WTC11 (cell line): ENCODE measurements around the gene ABCA13. TPM values are rescaled to one million over a fixed set of nuclear protein-coding genes. Genes with fewer than 3 reads are reported as not detected.

Source experiments
- ATAC-seq: fragments of 200-7000 bp; cut with Tn5 transposase; 2 replicates; pipeline ENCODE4 v1.10.0; 2021; ENCODE audit warnings: mild to moderate bottlenecking, moderate library complexity
- CTCF ChIA-PET: fragments of 300-600 bp; sonication (Branson Sonifier 250); formaldehyde crosslinking; loops from one replicate; lab custom pipeline; 2021; ENCODE audit warnings: antibody characterized with exemption; lab: Charles Lee
- POLR2A ChIA-PET: fragments of 350-600 bp; sonication (Branson Sonifier 250); formaldehyde crosslinking; loops from one replicate; lab custom pipeline; 2021; ENCODE audit warnings: antibody characterized with exemption; lab: Charles Lee
- DNase-seq: peaks from one replicate; pipeline ENCODE4 v3.0.0; 2021; ENCODE audit warnings: low spot score
- H3K27ac Mint-ChIP-seq: 2 replicates; pipeline ENCODE4 v1.8.0; 2021; ENCODE audit warnings: mixed read lengths
- H3K27me3 Mint-ChIP-seq: 2 replicates; pipeline ENCODE4 v1.8.0; 2021; ENCODE audit warnings: low read depth, mild to moderate bottlenecking, moderate library complexity, mixed read lengths
- H3K36me3 Mint-ChIP-seq: 2 replicates; pipeline ENCODE4 v1.8.0; 2021; ENCODE audit warnings: mixed read lengths
- H3K4me1 Mint-ChIP-seq: 2 replicates; pipeline ENCODE4 v1.8.0; 2022; ENCODE audit warnings: mixed read lengths
- H3K4me3 Mint-ChIP-seq: 2 replicates; pipeline ENCODE4 v1.8.0; 2021; ENCODE audit warnings: mild to moderate bottlenecking, moderate library complexity, mixed read lengths
- H3K9me3 Mint-ChIP-seq: 2 replicates; pipeline ENCODE4 v1.8.0; 2021; ENCODE audit warnings: mixed read lengths
- ATF1 ChIP-seq: sonication (generic); formaldehyde crosslinking; IDR thresholded peaks from 2 replicates; pipeline ENCODE4 v1.8.1; 2023; ENCODE audit warnings: mild to moderate bottlenecking, moderate library complexity, missing genetic modification reagents
- CBFB ChIP-seq: sonication (generic); formaldehyde crosslinking; IDR thresholded peaks from 2 replicates; pipeline ENCODE4 v1.8.1; 2022; ENCODE audit warnings: mild to moderate bottlenecking, low read depth, missing genetic modification reagents
- CREB1 ChIP-seq: sonication (generic); formaldehyde crosslinking; IDR thresholded peaks from 2 replicates; pipeline ENCODE4 v1.8.0; 2023; ENCODE audit warnings: mild to moderate bottlenecking, missing genetic modification reagents
- GABPB1 ChIP-seq: sonication (generic); formaldehyde crosslinking; IDR thresholded peaks from 2 replicates; pipeline ENCODE4 v1.8.1; 2023; ENCODE audit warnings: mild to moderate bottlenecking, missing genetic modification reagents
- GTF2I ChIP-seq: fragments of 250-450 bp; sonication (Bioruptor Pico); conservative IDR thresholded peaks from 2 replicates; pipeline ENCODE4 v1.4.0; 2021; ENCODE audit warnings: mild to moderate bottlenecking
- KAT7 ChIP-seq: sonication (generic); formaldehyde crosslinking; IDR thresholded peaks from 2 replicates; pipeline ENCODE4 v1.8.1; 2023; ENCODE audit warnings: missing genetic modification reagents, mild to moderate bottlenecking, borderline replicate concordance
- RELA ChIP-seq: sonication (generic); formaldehyde crosslinking; IDR thresholded peaks from 2 replicates; pipeline ENCODE4 v1.8.1; 2022; ENCODE audit warnings: missing genetic modification reagents, mild to moderate bottlenecking, borderline replicate concordance
- SMAD4 ChIP-seq: sonication (generic); formaldehyde crosslinking; IDR thresholded peaks from 2 replicates; pipeline ENCODE4 v1.8.0; 2022; ENCODE audit warnings: mild to moderate bottlenecking, missing genetic modification reagents
- SOX15 ChIP-seq: fragments of 250-450 bp; sonication (Bioruptor Pico); IDR thresholded peaks from 2 replicates; pipeline ENCODE4 v1.9.0; 2021; ENCODE audit warnings: mild to moderate bottlenecking
- SP1 ChIP-seq: sonication (generic); formaldehyde crosslinking; conservative IDR thresholded peaks from 2 replicates; pipeline ENCODE4 v1.8.1; 2022; ENCODE audit warnings: missing genetic modification reagents
- STAT6 ChIP-seq: sonication (generic); formaldehyde crosslinking; conservative IDR thresholded peaks from 2 replicates; pipeline ENCODE4 v1.8.1; 2023; ENCODE audit warnings: mild to moderate bottlenecking, low read depth, missing genetic modification reagents, moderate library complexity
- TCF7 ChIP-seq: sonication (generic); formaldehyde crosslinking; IDR thresholded peaks from 2 replicates; pipeline ENCODE4 v1.8.0; 2022; ENCODE audit warnings: mild to moderate bottlenecking, low read depth, missing genetic modification reagents, moderate library complexity
- TP53 ChIP-seq: sonication (generic); formaldehyde crosslinking; IDR thresholded peaks from 2 replicates; pipeline ENCODE4 v1.8.1; 2023; ENCODE audit warnings: mild to moderate bottlenecking, missing genetic modification reagents
- USF1 ChIP-seq: sonication (generic); formaldehyde crosslinking; IDR thresholded peaks from 2 replicates; pipeline ENCODE4 v1.8.0; 2022; ENCODE audit warnings: mild to moderate bottlenecking, missing genetic modification reagents
- ZBTB43 ChIP-seq: sonication (generic); formaldehyde crosslinking; IDR thresholded peaks from 2 replicates; pipeline ENCODE4 v1.8.1; 2023; ENCODE audit warnings: mild to moderate bottlenecking, missing genetic modification reagents
- ZNF138 ChIP-seq: sonication (generic); formaldehyde crosslinking; conservative IDR thresholded peaks from 2 replicates; pipeline ENCODE4 v1.8.1; 2022; ENCODE audit warnings: mild to moderate bottlenecking, moderate library complexity, missing genetic modification reagents
- ZNF263 ChIP-seq: sonication (generic); formaldehyde crosslinking; IDR thresholded peaks from 2 replicates; pipeline ENCODE4 v1.8.1; 2022; ENCODE audit warnings: low read depth, mild to moderate bottlenecking, moderate library complexity, missing genetic modification reagents
- total RNA-seq: library from RNA; stranded (reverse); gene quantifications from 3 replicates; pipeline ENCODE4 v1.2.3, GENCODE V29; 2021
- TF ChIP-seq, protein P1 (sequence below): sonication (generic); formaldehyde crosslinking; IDR thresholded peaks from 2 replicates; pipeline ENCODE4 v1.8.1; 2023; ENCODE audit warnings: mild to moderate bottlenecking, missing genetic modification reagents
- TF ChIP-seq, protein P2 (sequence below): sonication (generic); formaldehyde crosslinking; IDR thresholded peaks from 2 replicates; pipeline ENCODE4 v1.8.1; 2023; ENCODE audit warnings: mild to moderate bottlenecking, missing genetic modification reagents, borderline replicate concordance
- TF ChIP-seq, protein P3 (sequence below): sonication (generic); formaldehyde crosslinking; IDR thresholded peaks from 2 replicates; pipeline ENCODE4 v1.8.0; 2022; ENCODE audit warnings: missing genetic modification reagents

ABCA13 gene
- total RNA-seq, 1 experiment from 2014 or later, result 0.04 TPM

DNA sequence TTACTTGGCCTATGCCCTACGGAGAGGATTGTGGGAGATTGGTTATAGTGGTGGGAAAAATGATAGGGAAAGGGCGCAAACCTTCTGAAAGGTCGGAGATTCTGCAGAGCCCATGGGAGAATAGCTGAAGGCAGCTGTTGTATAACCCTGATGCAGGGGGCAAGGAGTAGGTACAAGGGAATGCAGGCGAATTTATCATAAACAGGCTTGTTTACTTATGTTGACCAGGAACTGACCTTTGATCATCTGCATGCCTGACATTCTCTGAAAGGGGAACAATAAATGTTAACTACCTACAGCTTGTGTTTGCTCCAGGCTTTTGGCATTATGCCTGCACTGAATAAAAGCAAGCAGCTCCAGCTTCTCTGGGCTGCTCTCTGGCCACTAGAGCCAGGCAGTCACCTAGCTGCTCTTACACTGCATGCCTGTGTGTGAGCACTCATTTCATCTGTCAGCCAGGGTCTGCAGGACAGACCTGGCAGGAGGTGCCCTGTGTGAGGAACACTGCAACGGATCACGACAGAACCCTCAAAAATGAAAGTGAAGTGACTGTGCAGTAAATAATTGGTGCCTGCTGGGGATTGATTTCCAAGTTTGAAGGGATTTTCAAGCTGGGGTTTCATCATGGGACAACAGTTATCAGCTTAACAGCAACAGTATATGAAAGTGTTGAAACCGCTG, 31.1 kb upstream of the ABCA13 start:
- Mint-ChIP-seq H3K9me3 (peaks cover 57% of the 10 kb centered on the region), H3K4me1 (peaks cover 30% of the 10 kb centered on the region), H3K36me3 (peaks cover 62% of the 10 kb centered on the region), H3K27me3 (no peaks in the 10 kb centered on the region; the same call in 1 of the 2 replicates), H3K27ac (no peak overlapping the region), H3K4me3 (no peak overlapping the region)
- POLR2A ChIA-PET, result no interaction called here
- CTCF ChIA-PET, result interaction anchor here (1.1 kb wide), 2 partner anchors 15 to 151 kb away, joined by 3 to 6 read pairs; no protein-coding TSS in a partner anchor
- DNase-seq (no peak), ATAC-seq (no peak)
- TF ChIP-seq ZNF263 (CRISPR knock-in tag) (no peak), SMAD4 (no peak), GABPB1 (CRISPR knock-in tag) (peak; percentile 67), ATF1 (CRISPR knock-in tag) (no peak)

DNA sequence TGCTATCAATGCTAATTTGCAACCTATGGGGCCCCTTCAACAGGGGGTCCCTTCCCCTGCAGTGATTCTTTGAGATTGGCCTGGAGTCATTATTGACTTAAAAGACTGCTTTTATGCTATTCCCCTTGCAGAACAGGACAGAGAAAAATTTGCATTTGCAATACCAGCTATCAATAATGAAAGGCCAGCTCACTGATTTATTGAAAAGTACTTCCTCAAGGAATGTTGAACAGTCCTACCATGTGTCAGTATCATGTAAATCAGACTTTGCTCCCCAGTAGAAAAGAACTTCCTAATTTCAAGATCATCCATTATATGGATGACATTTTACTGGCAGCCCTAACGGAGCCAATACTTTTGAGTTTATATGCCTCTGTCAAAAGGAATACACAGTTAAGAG, 29.7 kb upstream of the ABCA13 start:
- DNase-seq (no peak), ATAC-seq (no peak)
- Mint-ChIP-seq H3K27ac (no peak overlapping the region), H3K27me3 (no peaks in the 10 kb centered on the region; the same call in 1 of the 2 replicates), H3K9me3 (peaks cover 62% of the 10 kb centered on the region), H3K4me3 (no peak overlapping the region), H3K4me1 (peaks cover 44% of the 10 kb centered on the region), H3K36me3 (peaks cover 58% of the 10 kb centered on the region)
- CTCF ChIA-PET, result interaction anchor here (1.1 kb wide), 1 partner anchor 150 kb away, joined by 3 read pairs; no protein-coding TSS in a partner anchor
- TF ChIP-seq GTF2I (CRISPR knock-in tag), result no peak
- TF ChIP-seq TCF7 (CRISPR knock-in tag), result no peak
- no peak for TF ChIP-seq TP53
- no peak for TF ChIP-seq SP1 (CRISPR knock-in tag)
- TF ChIP-seq ZNF138 (CRISPR knock-in tag), result no peak
- no peak for TF ChIP-seq KAT7
- TF ChIP-seq ZBTB43 (CRISPR knock-in tag), result no peak
- TF ChIP-seq, protein P1, sequence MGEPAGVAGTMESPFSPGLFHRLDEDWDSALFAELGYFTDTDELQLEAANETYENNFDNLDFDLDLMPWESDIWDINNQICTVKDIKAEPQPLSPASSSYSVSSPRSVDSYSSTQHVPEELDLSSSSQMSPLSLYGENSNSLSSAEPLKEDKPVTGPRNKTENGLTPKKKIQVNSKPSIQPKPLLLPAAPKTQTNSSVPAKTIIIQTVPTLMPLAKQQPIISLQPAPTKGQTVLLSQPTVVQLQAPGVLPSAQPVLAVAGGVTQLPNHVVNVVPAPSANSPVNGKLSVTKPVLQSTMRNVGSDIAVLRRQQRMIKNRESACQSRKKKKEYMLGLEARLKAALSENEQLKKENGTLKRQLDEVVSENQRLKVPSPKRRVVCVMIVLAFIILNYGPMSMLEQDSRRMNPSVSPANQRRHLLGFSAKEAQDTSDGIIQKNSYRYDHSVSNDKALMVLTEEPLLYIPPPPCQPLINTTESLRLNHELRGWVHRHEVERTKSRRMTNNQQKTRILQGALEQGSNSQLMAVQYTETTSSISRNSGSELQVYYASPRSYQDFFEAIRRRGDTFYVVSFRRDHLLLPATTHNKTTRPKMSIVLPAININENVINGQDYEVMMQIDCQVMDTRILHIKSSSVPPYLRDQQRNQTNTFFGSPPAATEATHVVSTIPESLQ (CRISPR knock-in tag), result no peak
- no peak for TF ChIP-seq CBFB (CRISPR knock-in tag)
- no peak for TF ChIP-seq RELA (CRISPR knock-in tag)
- no peak for TF ChIP-seq SOX15 (CRISPR knock-in tag)
- TF ChIP-seq, protein P2, sequence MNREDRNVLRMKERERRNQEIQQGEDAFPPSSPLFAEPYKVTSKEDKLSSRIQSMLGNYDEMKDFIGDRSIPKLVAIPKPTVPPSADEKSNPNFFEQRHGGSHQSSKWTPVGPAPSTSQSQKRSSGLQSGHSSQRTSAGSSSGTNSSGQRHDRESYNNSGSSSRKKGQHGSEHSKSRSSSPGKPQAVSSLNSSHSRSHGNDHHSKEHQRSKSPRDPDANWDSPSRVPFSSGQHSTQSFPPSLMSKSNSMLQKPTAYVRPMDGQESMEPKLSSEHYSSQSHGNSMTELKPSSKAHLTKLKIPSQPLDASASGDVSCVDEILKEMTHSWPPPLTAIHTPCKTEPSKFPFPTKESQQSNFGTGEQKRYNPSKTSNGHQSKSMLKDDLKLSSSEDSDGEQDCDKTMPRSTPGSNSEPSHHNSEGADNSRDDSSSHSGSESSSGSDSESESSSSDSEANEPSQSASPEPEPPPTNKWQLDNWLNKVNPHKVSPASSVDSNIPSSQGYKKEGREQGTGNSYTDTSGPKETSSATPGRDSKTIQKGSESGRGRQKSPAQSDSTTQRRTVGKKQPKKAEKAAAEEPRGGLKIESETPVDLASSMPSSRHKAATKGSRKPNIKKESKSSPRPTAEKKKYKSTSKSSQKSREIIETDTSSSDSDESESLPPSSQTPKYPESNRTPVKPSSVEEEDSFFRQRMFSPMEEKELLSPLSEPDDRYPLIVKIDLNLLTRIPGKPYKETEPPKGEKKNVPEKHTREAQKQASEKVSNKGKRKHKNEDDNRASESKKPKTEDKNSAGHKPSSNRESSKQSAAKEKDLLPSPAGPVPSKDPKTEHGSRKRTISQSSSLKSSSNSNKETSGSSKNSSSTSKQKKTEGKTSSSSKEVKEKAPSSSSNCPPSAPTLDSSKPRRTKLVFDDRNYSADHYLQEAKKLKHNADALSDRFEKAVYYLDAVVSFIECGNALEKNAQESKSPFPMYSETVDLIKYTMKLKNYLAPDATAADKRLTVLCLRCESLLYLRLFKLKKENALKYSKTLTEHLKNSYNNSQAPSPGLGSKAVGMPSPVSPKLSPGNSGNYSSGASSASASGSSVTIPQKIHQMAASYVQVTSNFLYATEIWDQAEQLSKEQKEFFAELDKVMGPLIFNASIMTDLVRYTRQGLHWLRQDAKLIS (CRISPR knock-in tag), result no peak
- TF ChIP-seq USF1 (CRISPR knock-in tag), result no peak
- no peak for TF ChIP-seq CREB1 (CRISPR knock-in tag)
- TF ChIP-seq STAT6, result no peak
- TF ChIP-seq, protein P3, sequence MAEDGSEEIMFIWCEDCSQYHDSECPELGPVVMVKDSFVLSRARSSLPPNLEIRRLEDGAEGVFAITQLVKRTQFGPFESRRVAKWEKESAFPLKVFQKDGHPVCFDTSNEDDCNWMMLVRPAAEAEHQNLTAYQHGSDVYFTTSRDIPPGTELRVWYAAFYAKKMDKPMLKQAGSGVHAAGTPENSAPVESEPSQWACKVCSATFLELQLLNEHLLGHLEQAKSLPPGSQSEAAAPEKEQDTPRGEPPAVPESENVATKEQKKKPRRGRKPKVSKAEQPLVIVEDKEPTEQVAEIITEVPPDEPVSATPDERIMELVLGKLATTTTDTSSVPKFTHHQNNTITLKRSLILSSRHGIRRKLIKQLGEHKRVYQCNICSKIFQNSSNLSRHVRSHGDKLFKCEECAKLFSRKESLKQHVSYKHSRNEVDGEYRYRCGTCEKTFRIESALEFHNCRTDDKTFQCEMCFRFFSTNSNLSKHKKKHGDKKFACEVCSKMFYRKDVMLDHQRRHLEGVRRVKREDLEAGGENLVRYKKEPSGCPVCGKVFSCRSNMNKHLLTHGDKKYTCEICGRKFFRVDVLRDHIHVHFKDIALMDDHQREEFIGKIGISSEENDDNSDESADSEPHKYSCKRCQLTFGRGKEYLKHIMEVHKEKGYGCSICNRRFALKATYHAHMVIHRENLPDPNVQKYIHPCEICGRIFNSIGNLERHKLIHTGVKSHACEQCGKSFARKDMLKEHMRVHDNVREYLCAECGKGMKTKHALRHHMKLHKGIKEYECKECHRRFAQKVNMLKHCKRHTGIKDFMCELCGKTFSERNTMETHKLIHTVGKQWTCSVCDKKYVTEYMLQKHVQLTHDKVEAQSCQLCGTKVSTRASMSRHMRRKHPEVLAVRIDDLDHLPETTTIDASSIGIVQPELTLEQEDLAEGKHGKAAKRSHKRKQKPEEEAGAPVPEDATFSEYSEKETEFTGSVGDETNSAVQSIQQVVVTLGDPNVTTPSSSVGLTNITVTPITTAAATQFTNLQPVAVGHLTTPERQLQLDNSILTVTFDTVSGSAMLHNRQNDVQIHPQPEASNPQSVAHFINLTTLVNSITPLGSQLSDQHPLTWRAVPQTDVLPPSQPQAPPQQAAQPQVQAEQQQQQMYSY (CRISPR knock-in tag), result no peak
- TF ChIP-seq GABPB1 (CRISPR knock-in tag), result no peak
- POLR2A ChIA-PET, result no interaction called here
